SH-SY5Y (cell line): ENCODE measurements around the gene PSD4.

Experiments used
- GATA2 ChIP-seq: IDR thresholded peaks from 2 replicates; pipeline ENCODE4 v1.6.1; 2011; ENCODE audit warnings: mild to moderate bottlenecking, low read depth, low read length
- GATA3 ChIP-seq: IDR thresholded peaks from 2 replicates; pipeline ENCODE4 v1.6.1; 2011; ENCODE audit warnings: low read depth, mild to moderate bottlenecking, low read length, moderate library complexity

DNA sequence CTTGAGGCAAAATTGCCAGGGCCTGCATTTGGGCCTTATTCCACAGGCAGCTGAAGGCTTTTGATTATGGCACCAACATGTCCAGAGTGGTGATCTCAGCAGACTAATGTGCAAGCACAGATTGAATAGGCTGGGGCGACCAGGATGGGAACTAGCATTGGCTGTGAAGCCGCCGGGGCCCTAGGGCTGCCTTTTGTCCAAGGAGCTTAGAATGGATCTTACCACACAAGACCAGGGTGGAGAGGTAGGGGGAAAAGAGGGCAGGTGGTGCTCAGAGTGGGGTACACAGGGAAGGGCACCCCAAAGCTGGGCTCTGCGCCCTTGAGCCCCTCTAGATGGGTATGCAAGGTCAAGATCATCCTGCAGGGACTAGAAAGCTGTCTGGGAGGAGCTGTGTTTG is 23.1 kb downstream of the PSD4 start:
- no peak for TF ChIP-seq GATA2
- TF ChIP-seq GATA3: no peak
